Stomach (tissue), 9 donors: ENCODE results near the gene HTR1D. TPM values are rescaled to one million over a fixed set of nuclear protein-coding genes. Genes with fewer than 3 reads are reported as not detected.

Experiments used
- DNase-seq, 2 donors: peaks; one replicate each; pipeline versions ENCODE4 v3.0.0 to v3.0.0-alpha.2; 2013 to 2019
- H3K27ac ChIP-seq, 5 donors: fragments of 200-600 bp in 4 of 5; sonication (generic) in 4 of 5; one replicate each; pipeline ENCODE4 v1.5.1; 2013 to 2019; ENCODE audit warnings: mild to moderate bottlenecking in 1 of 5, moderate library complexity in 1 of 5
- H3K27me3 ChIP-seq, 3 donors: fragments of 200-600 bp; sonication (generic); one replicate each; pipeline ENCODE4 v1.5.1; 2017 to 2019; ENCODE audit warnings: mixed run types in 1 of 3
- H3K36me3 ChIP-seq, 4 donors: fragments of 200-600 bp; sonication (generic); 1 replicate in 3 of 4; 2 replicates in 1 of 4; pipeline ENCODE4 v1.5.1; 2016 to 2019
- H3K4me1 ChIP-seq, 4 donors: fragments of 200-600 bp; sonication (generic); one replicate each; pipeline ENCODE4 v1.5.1; 2016 to 2019
- H3K4me3 ChIP-seq, 4 donors: fragments of 200-600 bp; sonication (generic) in 3 of 4; one replicate each; pipeline ENCODE4 v1.5.1; 2016 to 2019; ENCODE audit warnings: mild to moderate bottlenecking in 1 of 4
- H3K9me3 ChIP-seq, 4 donors: fragments of 200-600 bp; sonication (generic); one replicate each; pipeline ENCODE4 v1.5.1; 2016 to 2019
- EP300 ChIP-seq: sonication (generic); formaldehyde crosslinking; IDR thresholded peaks from one replicate; pipeline ENCODE4 v1.6.1; 2017; ENCODE audit warnings: antibody characterized with exemption
- POLR2A ChIP-seq, 4 donors: fragments of 450-650 bp; IDR thresholded peaks; one replicate each; pipeline ENCODE4 v1.6.1; 2016; ENCODE audit warnings: antibody characterized with exemption in 4 of 4, control low read depth in 2 of 4, mild to moderate bottlenecking in 1 of 4, moderate library complexity in 1 of 4
- POLR2AphosphoS5 ChIP-seq, 3 donors: sonication (generic); formaldehyde crosslinking; IDR thresholded peaks; one replicate each; pipeline ENCODE4 v1.6.1; 2016; ENCODE audit warnings: antibody characterized with exemption in 3 of 3
- WGBS, 5 donors: extraction: QIAGEN DNeasy Blood & Tissue Kit in 3 of 5; methylation state at CpG; one replicate each; pipeline versions ENCODE4 v1.1.5 to v1.1.7; 2013 to 2018; 5-methylcytosine and 5-hydroxymethylcytosine counted together
- intact Hi-C: fragments of 100-400 bp; cut with DNase I; formaldehyde crosslinking; loops from one replicate; pipeline ENCODE4 v1.15.1; 2023; ENCODE audit warnings: low total_unique reads
- polyA plus RNA-seq, 3 donors: library from polyadenylated mRNA; stranded (reverse); fragments of 200-250 nt; gene quantifications; one replicate each; pipeline ENCODE4 v1.2.3, GENCODE V29; 2013
- total RNA-seq, 5 donors: library from RNA; depleted of rRNA; stranded (reverse); fragments of >200 nt; gene quantifications; one replicate each; pipeline versions ENCODE4 v1.1.0 to v1.2.3, GENCODE V29; 2014 to 2016
- TF ChIP-seq, protein P1 (sequence below), 7 experiments: fragments of 450-650 bp in 4 of 7; fragments of 200-600 bp in 3 of 7; sonication (generic) in 3 of 7; IDR thresholded peaks; one replicate each; pipeline ENCODE4 v1.5.1; 2016 to 2019; ENCODE audit warnings: antibody characterized with exemption in 7 of 7, control low read depth in 2 of 7, mild to moderate bottlenecking in 1 of 7
- donor health status: healthy with polysubstance abuse.
- donor health status: Bipolar disorder and iron deficiency.
- donor health status: healthy.

Gene HTR1D
- total and polyA plus RNA-seq, 8 donors = 0.19 to 0.58 TPM; not detected in 6

- Histone ChIP-seq H3K27ac (no peak overlapping the region), H3K36me3 (no peaks in the 10 kb centered on the region), H3K4me1 (no peaks in the 10 kb centered on the region), H3K27me3 (peaks cover 0 to 6% (median 0%) of the 10 kb centered on the region in 3 donors), H3K4me3 (no peak overlapping the region), H3K9me3 (no peaks in the 10 kb centered on the region)
- intact Hi-C loops = no loop called here
- WGBS, 5 donors = 89 to 96% (median 95%) methylated on average over 7 of the region's 7 CpGs
- no peak for TF ChIP-seq POLR2AphosphoS5 (IDR thresholded peaks at IDR 0.05)
- DNase-seq = no peak
Observed at GRCh38 chr1:23244256-23244761, 27.0 kb upstream of the HTR1D start.

DNA sequence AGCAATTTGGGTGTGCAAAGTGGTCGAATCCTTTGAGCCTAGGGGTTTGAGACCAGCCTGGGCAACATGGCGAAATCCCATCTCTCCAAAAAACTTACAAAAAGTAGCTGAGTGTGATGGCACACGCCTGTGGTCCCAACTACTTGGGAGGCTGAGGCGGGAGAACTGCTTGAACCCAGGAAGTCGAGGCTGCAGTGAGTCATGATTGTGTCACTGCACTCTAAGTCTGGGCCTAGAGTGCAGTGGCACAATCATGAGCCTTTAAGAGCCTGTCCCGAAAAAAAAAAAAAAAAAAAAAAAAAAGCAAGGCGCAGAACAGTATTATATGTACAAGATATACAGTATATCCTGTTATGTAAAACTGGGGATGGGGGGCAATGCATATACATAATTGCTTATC is 25.1 kb upstream of the HTR1D start:
- no peaks in the 10 kb centered on the region for H3K36me3 ChIP-seq
- WGBS, 5 donors = 84 to 89% (median 86%) methylated on average over 7 of the region's 7 CpGs
- intact Hi-C loops = no loop called here
- no peaks in the 10 kb centered on the region for H3K9me3 ChIP-seq
- no peak overlapping the region for H3K27ac ChIP-seq
- H3K4me3 ChIP-seq = no peak overlapping the region
- no peak for DNase-seq
- no peaks in the 10 kb centered on the region for H3K4me1 ChIP-seq
- TF ChIP-seq POLR2AphosphoS5 (IDR thresholded peaks at IDR 0.05) (no peak), POLR2A (IDR thresholded peaks at IDR 0.05) (no peak), EP300 (no peak)
- TF ChIP-seq, protein P1, sequence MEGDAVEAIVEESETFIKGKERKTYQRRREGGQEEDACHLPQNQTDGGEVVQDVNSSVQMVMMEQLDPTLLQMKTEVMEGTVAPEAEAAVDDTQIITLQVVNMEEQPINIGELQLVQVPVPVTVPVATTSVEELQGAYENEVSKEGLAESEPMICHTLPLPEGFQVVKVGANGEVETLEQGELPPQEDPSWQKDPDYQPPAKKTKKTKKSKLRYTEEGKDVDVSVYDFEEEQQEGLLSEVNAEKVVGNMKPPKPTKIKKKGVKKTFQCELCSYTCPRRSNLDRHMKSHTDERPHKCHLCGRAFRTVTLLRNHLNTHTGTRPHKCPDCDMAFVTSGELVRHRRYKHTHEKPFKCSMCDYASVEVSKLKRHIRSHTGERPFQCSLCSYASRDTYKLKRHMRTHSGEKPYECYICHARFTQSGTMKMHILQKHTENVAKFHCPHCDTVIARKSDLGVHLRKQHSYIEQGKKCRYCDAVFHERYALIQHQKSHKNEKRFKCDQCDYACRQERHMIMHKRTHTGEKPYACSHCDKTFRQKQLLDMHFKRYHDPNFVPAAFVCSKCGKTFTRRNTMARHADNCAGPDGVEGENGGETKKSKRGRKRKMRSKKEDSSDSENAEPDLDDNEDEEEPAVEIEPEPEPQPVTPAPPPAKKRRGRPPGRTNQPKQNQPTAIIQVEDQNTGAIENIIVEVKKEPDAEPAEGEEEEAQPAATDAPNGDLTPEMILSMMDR (IDR thresholded peaks at IDR 0.05) = no peak
- H3K27me3 ChIP-seq = peaks cover 0 to 6% (median 0%) of the 10 kb centered on the region in 3 donors

- no peak for DNase-seq
- Histone ChIP-seq H3K4me3 (no peak overlapping the region), H3K36me3 (no peaks in the 10 kb centered on the region), H3K9me3 (no peaks in the 10 kb centered on the region), H3K27me3 (peaks cover 0 to 6% (median 0%) of the 10 kb centered on the region in 3 donors), H3K27ac (no peak overlapping the region), H3K4me1 (no peaks in the 10 kb centered on the region)
- 78 to 94% (median 87%) methylated on average over 5 of the region's 5 CpGs for WGBS, 5 donors
- TF ChIP-seq EP300 = no peak
- TF ChIP-seq POLR2AphosphoS5 (IDR thresholded peaks at IDR 0.05) = no peak
- TF ChIP-seq, protein P1 (IDR thresholded peaks at IDR 0.05) = no peak
- no peak for TF ChIP-seq POLR2A (IDR thresholded peaks at IDR 0.05)
- intact Hi-C loops = no loop called here
Observed at GRCh38 chr1:23239638-23240295, 22.5 kb upstream of the HTR1D start.

- H3K4me1 ChIP-seq = no peaks in the 10 kb centered on the region
- DNase-seq = no peak
- 88 to 96% (median 92%) methylated on average over 2 of the region's 2 CpGs for WGBS, 5 donors
- TF ChIP-seq POLR2A (IDR thresholded peaks at IDR 0.05) = no peak
- TF ChIP-seq EP300 = no peak
- TF ChIP-seq, protein P1 (IDR thresholded peaks at IDR 0.05) = no peak
- TF ChIP-seq POLR2AphosphoS5 (IDR thresholded peaks at IDR 0.05) = no peak
- no peak overlapping the region for H3K4me3 ChIP-seq
- H3K9me3 ChIP-seq = no peaks in the 10 kb centered on the region
- peaks cover 0 to 6% (median 0%) of the 10 kb centered on the region in 3 donors for H3K27me3 ChIP-seq
- intact Hi-C loops = no loop called here
- H3K27ac ChIP-seq = no peak overlapping the region
- no peaks in the 10 kb centered on the region for H3K36me3 ChIP-seq
Observed at GRCh38 chr1:23238565-23238964, 21.3 kb upstream of the HTR1D start.

GRCh38 chr1:23237508-23237907 is 20.2 kb upstream of the HTR1D start:
- DNase-seq = no peak
- no peaks in the 10 kb centered on the region for H3K4me1 ChIP-seq
- no peaks in the 10 kb centered on the region for H3K9me3 ChIP-seq
- no peak overlapping the region for H3K27ac ChIP-seq
- TF ChIP-seq POLR2AphosphoS5 (IDR thresholded peaks at IDR 0.05) = no peak
- no peak for TF ChIP-seq POLR2A (IDR thresholded peaks at IDR 0.05)
- TF ChIP-seq, protein P1 (IDR thresholded peaks at IDR 0.05) = no peak
- TF ChIP-seq EP300 = no peak
- H3K4me3 ChIP-seq = no peak overlapping the region
- WGBS, 5 donors = 62 to 83% (median 79%) methylated on average over 2 of the region's 2 CpGs
- intact Hi-C loops = no loop called here
- H3K27me3 ChIP-seq = peaks cover 0 to 6% (median 0%) of the 10 kb centered on the region in 3 donors
- no peaks in the 10 kb centered on the region for H3K36me3 ChIP-seq
